Measurements from ENCODE around the gene TTLL11. TPM values are rescaled to one million over a fixed set of nuclear protein-coding genes. Genes with fewer than 3 reads are reported as not detected.

The TTLL11 gene
- total and polyA plus RNA-seq, 2 of the 8 experiments (the other 6 are each of a cell fraction or from before 2014, with no cell fraction given), result 0.56 to 0.80 TPM

- no peak for TF ChIP-seq RAD21 (IDR thresholded peaks at IDR 0.05 in 1 of 2, conservative IDR thresholded peaks at IDR 0.05 in 1 of 2; ENCODE audit: low read depth in 2 of 2, low read length in 2 of 2)
Measured at GRCh38 chr9:122076773-122077172, 16.3 kb downstream of the TTLL11 start (continued).

Data from H1 (cell line).